GM19239 (cell line): Measurements from ENCODE around the gene ATP8A2.
"Not testable (repeated sequence)": the region's sequence is repeated elsewhere in the genome, so short reads cannot be mapped to it uniquely, and the experiment has no call there.

ENCODE experiments used
- DNase-seq: peaks from one replicate; pipeline ENCODE4 v3.0.0; 2011; ENCODE audit warnings: low spot score; ENCODE audit not compliant: insufficient read length
- FAIRE-seq: peaks from 2 replicates; lab custom pipeline; 2011; peaks lifted over from hg19 to GRCh38; lab: Jason Lieb, UNC

Gene ATP8A2

DNA sequence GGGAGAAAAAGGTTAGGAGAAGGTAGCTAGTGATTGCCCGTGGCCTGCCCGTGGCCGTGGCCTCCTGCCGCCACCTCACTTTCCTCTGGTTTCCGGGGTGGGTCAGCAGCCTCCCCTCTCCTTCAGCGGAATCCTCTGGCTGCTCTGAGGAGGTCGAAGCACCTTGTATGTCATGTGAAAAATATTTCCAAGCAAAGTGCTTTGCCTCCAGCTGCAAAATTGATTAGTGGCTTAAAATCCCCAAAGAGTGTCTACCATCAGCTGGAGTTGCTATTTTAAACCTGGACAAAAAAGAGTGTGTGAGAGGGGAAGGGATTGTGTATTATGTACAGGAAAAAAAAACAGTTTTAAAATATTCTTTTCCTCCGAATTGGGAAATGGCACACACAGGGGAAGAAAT is 697.9 kb downstream of the ATP8A2 start:
- not testable (repeated sequence) for DNase-seq, FAIRE-seq

DNA sequence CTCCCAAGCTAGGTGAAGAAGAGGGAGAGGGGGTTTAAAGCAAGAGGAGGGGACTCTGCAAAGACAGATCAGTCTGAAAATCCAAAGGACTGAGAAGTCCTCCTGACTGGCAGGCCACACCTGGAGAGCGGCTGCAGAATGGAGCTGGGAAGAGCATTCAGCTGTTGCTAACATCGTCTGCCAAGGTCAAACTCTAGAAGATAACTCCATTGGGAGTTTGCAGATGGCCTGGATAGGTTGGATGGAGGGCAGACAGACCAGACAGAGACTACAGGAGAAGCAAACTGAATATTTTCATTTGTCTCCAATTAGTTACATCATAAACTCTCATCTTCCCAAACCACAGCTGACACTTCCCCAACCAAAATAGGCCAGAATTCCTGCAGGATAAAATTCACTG is 699.9 kb downstream of the ATP8A2 start:
- no peak for FAIRE-seq
- DNase-seq = no peak

- not testable (repeated sequence) for DNase-seq
- peak; percentile 99 for FAIRE-seq
Measured at GRCh38 chr13:26072335-26072734, 700.6 kb downstream of the ATP8A2 start.

DNA sequence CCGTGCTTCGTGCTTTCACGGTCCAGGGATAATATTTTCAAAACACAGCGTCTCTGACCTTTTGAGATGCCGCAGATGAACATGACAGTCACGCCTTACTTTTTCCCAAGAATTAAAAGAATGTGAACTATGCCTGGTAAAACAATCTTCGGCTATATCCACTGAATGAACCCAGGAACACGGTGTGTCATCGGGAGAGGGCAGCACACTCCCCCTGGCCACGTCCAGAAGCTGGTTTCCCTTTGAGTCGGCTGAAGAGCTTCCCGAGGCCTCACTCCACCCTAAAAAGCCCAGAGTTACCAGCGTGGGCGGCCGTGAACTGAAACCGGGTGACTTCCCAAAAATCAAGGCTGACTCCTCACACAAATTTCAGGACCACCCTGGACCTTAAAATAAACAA is 702.9 kb downstream of the ATP8A2 start:
- FAIRE-seq (no peak), DNase-seq (no peak)
